Measurements from ENCODE around the gene USP15. TPM values are rescaled to one million over a fixed set of nuclear protein-coding genes. Genes with fewer than 3 reads are reported as not detected.

The USP15 gene
- 24.6 and 27.1 TPM in 2 replicates for total RNA-seq (2014; rRNA removed; shearing (Covaris generic))

DNA sequence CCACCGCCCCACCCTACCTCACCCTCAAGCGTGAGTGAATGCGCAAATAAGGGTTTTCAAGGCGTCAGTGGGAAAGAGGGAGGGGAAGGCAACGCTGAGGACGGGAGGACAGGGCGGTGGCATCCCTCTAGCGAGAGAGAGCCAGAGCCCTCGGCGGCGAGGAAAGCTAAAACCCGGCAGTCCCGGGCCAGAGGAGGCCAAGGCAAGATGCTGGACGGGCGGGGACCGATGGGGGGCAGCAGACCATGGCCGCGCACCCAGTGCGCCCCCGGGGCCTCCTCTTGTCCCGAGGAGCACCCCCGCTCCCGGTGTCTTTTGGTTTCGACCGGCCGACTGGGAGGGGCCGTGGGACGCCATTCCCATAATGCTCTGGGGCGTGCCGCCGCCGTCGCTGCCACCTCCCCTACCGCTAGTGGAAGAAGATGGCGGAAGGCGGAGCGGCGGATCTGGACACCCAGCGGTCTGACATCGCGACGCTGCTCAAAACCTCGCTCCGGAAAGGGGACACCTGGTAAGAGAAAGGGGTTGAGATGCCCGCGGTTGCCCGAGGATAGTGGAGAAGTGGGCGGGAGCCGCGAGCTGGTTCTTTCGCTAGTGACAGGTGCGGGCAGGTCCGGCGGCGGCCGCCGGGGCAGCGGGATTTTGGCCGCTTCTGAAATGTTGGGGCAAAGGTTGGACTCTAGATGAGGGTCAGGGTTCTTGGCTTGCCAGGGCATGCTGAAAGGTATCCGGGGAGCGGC, at the start of gene USP15:
Gene USP15 (plus strand): TSS at position 412 of the 740 bp plus-strand sequence. CDS start 11 bp downstream, at position 423.
- peak; percentile 94 for DNase-seq (ENCODE audit: low spot score)

- DNase-seq (ENCODE audit: low spot score), result peak; percentile 36
Measured at GRCh38 chr12:62210422-62210821, 49.8 kb upstream of the USP15 start.

- no peak for DNase-seq (ENCODE audit: low spot score)
Measured at GRCh38 chr12:62211510-62211909, 48.7 kb upstream of the USP15 start.

GRCh38 chr12:62214846-62215245, 45.4 kb upstream of the USP15 start:
- no peak for DNase-seq (ENCODE audit: low spot score)

GRCh38 chr12:62215506-62215905, 44.7 kb upstream of the USP15 start:
- peak; percentile 19 for DNase-seq (ENCODE audit: low spot score)

GRCh38 chr12:62217466-62218194, 42.6 kb upstream of the USP15 start:
- DNase-seq (ENCODE audit: low spot score), result no peak

GRCh38 chr12:62221107-62221506, 39.1 kb upstream of the USP15 start:
- DNase-seq (ENCODE audit: low spot score), result no peak

DNA sequence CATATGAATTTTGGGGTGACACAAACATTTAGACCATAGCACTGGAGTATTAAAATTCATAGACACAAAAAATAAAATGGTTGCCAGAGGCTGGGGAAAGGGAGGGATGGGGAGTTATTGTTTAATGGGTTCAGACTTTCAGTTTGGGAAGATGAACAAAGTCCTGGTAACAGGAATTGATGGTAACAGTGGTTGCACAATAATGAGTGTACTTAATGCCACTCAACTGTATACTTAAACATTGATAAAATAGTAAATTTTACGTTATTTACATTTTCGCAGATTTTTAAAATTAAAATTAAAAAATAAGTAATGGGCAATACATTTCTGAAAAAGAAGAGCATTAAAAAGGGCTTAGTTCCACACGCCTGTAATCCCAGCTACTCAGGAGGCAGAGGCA, 35.6 kb upstream of the USP15 start:
- DNase-seq (ENCODE audit: low spot score), result no peak

GRCh38 chr12:62227091-62227490, 33.1 kb upstream of the USP15 start:
- DNase-seq (ENCODE audit: low spot score), result no peak

DNA sequence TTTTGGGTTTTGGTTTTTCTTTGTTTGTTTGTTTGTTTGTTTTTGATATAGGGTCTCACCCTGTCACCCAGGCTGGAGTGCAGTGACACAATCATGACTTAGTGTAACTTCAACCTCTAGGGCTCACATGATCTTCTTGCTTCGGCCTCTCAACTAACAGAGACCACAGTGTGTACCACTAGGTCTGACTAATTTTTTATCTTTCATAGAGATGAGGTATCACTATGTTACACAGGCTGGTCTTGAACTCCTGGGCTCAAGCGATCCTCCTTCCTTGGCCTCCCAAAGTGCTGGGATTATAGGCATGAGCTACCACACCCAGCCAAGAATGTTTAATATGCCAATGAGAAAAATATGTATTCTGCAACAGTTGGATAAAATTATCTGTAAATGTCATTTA, 29.6 kb upstream of the USP15 start:
- DNase-seq (ENCODE audit: low spot score), result no peak

DNA sequence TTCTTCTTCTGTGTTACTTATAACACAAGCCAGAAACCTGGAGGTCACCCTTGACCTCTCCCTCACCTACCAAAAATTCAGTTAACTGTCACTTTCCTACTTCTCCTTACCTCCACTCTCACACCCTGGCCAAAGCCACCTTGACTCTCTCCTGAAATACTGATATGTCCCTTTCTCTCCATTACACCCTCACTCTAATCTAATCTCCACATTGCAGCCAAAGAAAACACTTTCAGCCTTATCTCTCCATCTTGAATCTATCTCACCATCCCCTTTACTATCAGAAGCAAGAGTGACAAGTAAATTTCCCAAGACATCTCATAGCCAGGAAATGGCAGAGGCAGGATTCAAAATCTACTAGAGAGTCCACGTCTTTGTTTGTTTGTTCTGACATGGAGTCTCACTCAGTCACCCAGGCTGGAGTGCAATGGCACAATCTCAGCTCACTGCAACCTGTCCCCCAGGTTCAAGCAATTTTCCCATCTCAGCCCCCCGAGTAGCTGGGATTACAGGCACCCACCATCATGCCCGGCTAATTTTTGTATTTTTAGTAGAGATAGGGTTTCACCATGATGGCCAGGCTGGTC, 28.0 kb upstream of the USP15 start:
- no peak for DNase-seq (ENCODE audit: low spot score)

GRCh38 chr12:62233805-62234204, 26.4 kb upstream of the USP15 start:
- no peak for DNase-seq (ENCODE audit: low spot score)

GRCh38 chr12:62239571-62239970, 20.6 kb upstream of the USP15 start:
- DNase-seq (ENCODE audit: low spot score), result no peak

- DNase-seq (ENCODE audit: low spot score), result no peak
Measured at GRCh38 chr12:62247281-62248045, 12.7 kb upstream of the USP15 start.

DNA sequence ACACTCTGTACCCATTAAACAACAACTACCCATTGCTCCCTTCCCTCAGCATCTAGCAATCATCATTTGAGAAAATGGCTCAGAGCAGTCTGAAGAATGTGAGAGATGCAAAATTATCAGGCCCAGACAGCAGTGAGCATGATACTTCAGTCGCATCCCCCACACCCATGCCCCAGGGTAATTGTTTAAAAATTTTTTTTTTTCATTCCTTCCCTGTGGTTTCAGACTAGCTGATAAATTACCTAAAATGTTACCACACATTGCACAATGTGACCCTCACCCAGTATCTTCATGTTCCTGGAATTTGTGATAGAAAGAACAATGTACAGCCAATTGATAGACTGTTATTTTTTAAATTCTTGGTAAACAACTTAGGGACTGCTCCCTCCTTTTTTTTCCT, 11.3 kb upstream of the USP15 start:
- no peak for DNase-seq (ENCODE audit: low spot score)

- no peak for DNase-seq (ENCODE audit: low spot score)
Measured at GRCh38 chr12:62249419-62249818, 10.8 kb upstream of the USP15 start.

GRCh38 chr12:62250671-62251608, 9.3 kb upstream of the USP15 start:
- DNase-seq (ENCODE audit: low spot score), result no peak

- DNase-seq (ENCODE audit: low spot score), result no peak
Measured at GRCh38 chr12:62251609-62251958, 8.6 kb upstream of the USP15 start.

DNA sequence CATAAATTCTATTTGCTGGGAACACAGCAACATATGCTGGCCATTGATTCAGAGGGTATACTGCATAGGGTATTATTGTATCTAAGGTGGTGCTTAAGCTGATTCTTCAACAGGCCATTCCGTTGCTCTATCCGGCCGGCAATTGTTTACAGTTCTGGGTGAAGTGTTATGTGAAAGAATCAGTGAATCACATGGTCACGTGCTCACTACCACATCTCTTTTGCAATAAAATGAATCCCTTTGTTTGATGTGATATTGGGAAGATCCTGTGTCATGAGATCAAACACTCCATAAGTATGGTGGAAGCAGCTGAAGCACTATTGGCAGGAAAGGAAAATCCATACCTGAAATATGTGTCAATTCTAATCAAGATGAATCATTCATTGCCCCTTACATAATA, 7.6 kb upstream of the USP15 start:
- no peak for DNase-seq (ENCODE audit: low spot score)

DNA sequence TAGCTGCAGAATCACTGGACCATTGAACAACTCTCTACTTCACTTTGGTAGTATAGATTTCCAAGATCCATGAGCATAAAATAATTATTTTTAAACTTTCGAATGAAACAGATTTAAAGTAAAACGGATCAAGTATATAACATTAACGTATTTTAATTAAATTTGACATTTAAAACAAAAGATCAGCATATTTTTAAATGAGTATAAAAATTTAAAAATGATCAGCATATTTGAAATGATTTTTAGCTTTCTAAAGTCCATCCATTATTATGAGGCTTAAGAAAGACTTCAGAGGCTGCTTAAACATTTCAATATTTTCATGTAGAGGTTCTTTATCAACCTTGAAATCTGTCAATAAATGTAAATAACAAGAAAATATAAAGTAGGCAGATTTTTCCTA, 5.2 kb upstream of the USP15 start:
- DNase-seq (ENCODE audit: low spot score), result no peak

Data from HT-29 (cell line).